AG04450 (cell line): Measurements from ENCODE around the gene ZDHHC3. TPM values are rescaled to one million over a fixed set of nuclear protein-coding genes. Genes with fewer than 3 reads are reported as not detected.
A peak's percentile ranks its signal among the peaks of the same experiment; 100 is the strongest.
"Not testable (repeated sequence)": the region's sequence is repeated elsewhere in the genome, so short reads cannot be mapped to it uniquely, and the experiment has no call there.

ENCODE experiments used
- CTCF ChIA-PET: fragments of 300-600, 350-600 bp; formaldehyde crosslinking; extraction: SDS; loops from one replicate; lab custom pipeline; 2022; ENCODE audit warnings: antibody characterized with exemption, inconsistent platforms; lab: Charles Lee
- POLR2A ChIA-PET: fragments of 350-600 bp; formaldehyde crosslinking; extraction: SDS; loops from one replicate; lab custom pipeline; 2021; ENCODE audit warnings: antibody characterized with exemption, inconsistent platforms; lab: Yijun Ruan, JAX
- DNase-seq: peaks from one replicate; pipeline ENCODE4 v3.0.0-alpha.2; 2011; ENCODE audit warnings: low read depth, low spot score
- H3K27ac ChIP-seq: one replicate; pipeline ENCODE4 v1.5.1; 2012; ENCODE audit warnings: low read depth, low read length, control low read depth
- H3K27me3 ChIP-seq: one replicate; pipeline ENCODE4 v1.6.0; 2012; ENCODE audit warnings: low read length; ENCODE audit not compliant: control insufficient read depth, insufficient read depth
- H3K4me3 ChIP-seq: 2 replicates; pipeline ENCODE4 v1.5.1; 2011; ENCODE audit warnings: mild to moderate bottlenecking, low read depth, low read length, control low read depth
- H3K9me3 ChIP-seq: 2 replicates; pipeline ENCODE4 v1.5.1; 2012; ENCODE audit warnings: low read length; ENCODE audit not compliant: control insufficient read depth, insufficient read depth
- polyA plus RNA-seq: library from polyadenylated mRNA; depleted of rRNA; stranded (reverse); fragments of >200 nt; gene quantifications from 2 replicates; pipeline ENCODE4 v1.2.3, GENCODE V29; 2011
- TF ChIP-seq, protein P1 (sequence below): IDR thresholded peaks from 2 replicates; pipeline ENCODE4 v1.5.1; 2011; ENCODE audit warnings: low read depth, low read length, control low read depth, inconsistent platforms

The ZDHHC3 gene
- polyA plus RNA-seq, 1 experiment: 92.7 TPM

DNA sequence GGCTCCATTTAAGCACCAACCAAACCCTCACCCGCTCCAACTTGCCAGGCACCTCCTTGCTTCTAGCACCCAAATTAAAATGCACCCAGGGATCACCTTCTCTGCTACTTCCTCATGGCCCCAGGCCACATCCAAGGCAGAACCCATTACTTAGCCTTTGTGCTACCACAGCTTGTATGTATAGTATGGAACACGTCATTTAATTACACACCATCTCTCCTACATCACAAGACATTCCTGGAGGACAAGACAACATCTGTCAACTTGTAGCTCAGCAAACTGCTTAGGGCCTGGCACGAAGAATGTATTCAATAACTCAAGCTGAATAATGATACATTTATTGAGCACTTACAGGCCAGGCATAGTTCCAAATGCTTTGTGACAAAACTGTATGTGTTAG is 23.3 kb downstream of the ZDHHC3 start:
- DNase-seq: no peak
- ChIA-PET POLR2A (no interaction called here), CTCF (interaction anchor here (0.6 kb wide), 1 partner anchor 18 kb away, joined by 3 read pairs; no protein-coding TSS in a partner anchor)
- Histone ChIP-seq H3K4me3 (no peak overlapping the region), H3K9me3 (no peaks in the 10 kb centered on the region), H3K27me3 (no peaks in the 10 kb centered on the region), H3K27ac (no peak overlapping the region)
- TF ChIP-seq, protein P1, sequence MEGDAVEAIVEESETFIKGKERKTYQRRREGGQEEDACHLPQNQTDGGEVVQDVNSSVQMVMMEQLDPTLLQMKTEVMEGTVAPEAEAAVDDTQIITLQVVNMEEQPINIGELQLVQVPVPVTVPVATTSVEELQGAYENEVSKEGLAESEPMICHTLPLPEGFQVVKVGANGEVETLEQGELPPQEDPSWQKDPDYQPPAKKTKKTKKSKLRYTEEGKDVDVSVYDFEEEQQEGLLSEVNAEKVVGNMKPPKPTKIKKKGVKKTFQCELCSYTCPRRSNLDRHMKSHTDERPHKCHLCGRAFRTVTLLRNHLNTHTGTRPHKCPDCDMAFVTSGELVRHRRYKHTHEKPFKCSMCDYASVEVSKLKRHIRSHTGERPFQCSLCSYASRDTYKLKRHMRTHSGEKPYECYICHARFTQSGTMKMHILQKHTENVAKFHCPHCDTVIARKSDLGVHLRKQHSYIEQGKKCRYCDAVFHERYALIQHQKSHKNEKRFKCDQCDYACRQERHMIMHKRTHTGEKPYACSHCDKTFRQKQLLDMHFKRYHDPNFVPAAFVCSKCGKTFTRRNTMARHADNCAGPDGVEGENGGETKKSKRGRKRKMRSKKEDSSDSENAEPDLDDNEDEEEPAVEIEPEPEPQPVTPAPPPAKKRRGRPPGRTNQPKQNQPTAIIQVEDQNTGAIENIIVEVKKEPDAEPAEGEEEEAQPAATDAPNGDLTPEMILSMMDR: no peak

DNA sequence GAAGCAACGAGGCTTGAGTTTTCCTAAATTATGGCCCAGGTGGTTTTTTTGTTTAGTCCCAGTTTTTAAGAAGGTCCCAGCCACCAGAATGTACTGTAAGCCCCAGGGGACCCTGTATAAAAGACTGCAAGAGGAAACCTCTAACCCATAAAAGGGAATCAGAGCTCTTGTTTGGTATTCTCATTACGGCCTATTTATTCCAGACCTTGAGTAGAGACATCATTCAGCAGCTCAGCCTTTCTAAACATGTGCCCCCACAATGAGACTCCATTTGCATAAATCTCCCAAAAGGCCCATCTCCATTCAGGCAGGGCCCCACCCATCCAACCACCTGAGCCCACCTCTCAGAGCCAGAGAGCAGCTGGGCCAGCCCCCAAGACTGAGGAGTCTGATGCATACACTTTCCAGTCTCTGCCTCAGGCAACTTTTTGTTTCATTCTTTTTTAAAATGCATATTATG is 25.7 kb downstream of the ZDHHC3 start:
- DNase-seq: no peak
- no peak overlapping the region for H3K27ac ChIP-seq
- H3K9me3 ChIP-seq: no peaks in the 10 kb centered on the region
- ChIA-PET POLR2A (no interaction called here), CTCF (interaction anchor here (2.1 kb wide), 1 partner anchor 36 kb away, joined by 4 read pairs; no protein-coding TSS in a partner anchor)
- no peak overlapping the region for H3K4me3 ChIP-seq
- TF ChIP-seq, protein P1: no peak
- H3K27me3 ChIP-seq: no peaks in the 10 kb centered on the region

DNA sequence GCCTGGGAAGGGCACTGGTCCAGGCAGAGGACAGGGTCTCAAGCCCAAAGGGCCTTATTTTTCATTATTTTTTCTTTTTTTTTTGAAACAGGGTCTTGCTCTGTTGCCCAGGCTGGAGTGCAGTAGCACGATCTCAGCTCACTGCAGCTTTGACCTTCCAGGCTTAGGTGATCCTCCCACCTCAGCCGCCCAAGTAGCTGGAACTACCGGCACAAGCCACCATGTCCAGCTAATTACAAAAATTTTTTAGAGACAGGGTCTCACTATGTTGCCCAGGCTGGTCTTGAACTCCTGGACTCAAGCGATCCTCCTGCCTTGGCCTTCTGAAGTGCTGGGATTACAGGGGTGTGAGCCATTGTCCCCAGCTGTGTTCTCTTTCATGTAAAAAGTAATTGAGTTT is 26.2 kb downstream of the ZDHHC3 start:
- DNase-seq, H3K4me3 ChIP-seq, H3K9me3 ChIP-seq, CTCF ChIA-PET, H3K27ac ChIP-seq, H3K27me3 ChIP-seq, POLR2A ChIA-PET: not testable (repeated sequence)

DNA sequence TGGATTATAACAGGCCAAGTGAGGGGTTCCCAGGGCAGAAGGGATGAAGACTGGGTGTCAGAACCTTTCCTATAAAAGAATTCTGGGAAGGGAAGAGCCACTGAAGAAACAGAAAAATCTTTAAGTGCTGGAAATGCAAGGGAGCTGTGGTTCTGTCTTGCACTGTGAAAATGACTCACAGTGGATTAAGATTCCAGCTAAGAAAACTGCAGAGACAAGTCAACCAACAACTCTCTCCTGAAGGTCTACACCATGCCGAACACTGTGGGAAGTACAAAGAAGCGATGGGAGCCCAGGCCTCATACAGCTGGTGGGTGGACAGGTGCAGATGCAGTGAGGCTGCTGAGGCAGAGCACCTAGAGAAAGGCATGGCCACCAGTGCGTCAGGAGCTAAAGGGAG is 27.7 kb downstream of the ZDHHC3 start:
- ChIA-PET CTCF (interaction anchor here (0.6 kb wide), 1 partner anchor 712 kb away, joined by 4 read pairs; no protein-coding TSS in a partner anchor), POLR2A (no interaction called here)
- TF ChIP-seq, protein P1: no peak
- Histone ChIP-seq H3K27me3 (no peaks in the 10 kb centered on the region), H3K4me3 (no peak overlapping the region), H3K9me3 (no peaks in the 10 kb centered on the region), H3K27ac (no peak overlapping the region)
- no peak for DNase-seq

DNA sequence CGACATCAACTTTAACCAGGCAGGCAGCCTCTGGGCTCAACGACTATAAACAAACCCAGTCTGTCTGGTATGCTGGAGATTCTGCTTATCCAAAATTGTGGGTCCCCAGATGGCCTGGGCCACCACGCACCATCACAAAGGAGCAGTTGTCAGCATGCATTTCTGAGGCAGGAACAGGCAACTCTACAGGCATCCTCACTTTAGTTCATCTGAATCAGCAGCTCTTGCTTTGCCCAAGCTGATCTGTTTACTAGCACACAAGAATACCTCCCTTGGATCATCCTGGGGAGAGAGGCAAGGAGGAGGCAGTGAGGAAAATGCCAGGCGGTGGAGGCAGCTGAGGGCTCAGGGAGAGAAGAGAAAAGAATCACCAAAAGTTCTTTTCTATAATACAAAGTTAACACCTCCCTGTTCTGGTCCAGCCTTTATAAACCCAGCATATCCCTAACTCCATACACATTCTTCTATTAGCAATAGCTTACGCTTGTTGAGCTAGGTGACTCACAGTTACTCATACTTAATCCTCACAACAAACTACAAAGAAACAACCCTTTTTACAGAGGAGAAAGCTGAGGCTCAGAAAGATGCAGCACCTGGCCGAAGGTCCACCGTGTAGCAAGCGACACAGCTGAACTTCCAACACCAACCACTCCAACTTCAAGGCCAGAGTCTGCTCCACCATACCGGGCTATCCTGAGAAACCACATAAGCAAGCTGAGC is 33.6 kb downstream of the ZDHHC3 start:
- no peak for DNase-seq
- ChIA-PET CTCF (interaction anchor here (0.6 to 1.5 kb wide), 2 partner anchors 19 to 28 kb away, joined by 3 to 8 read pairs; no protein-coding TSS in a partner anchor), POLR2A (no interaction called here)
- TF ChIP-seq, protein P1: no peak
- peak overlapping the region; percentile 31 for H3K27ac ChIP-seq
- H3K9me3 ChIP-seq: no peaks in the 10 kb centered on the region
- no peaks in the 10 kb centered on the region for H3K27me3 ChIP-seq
- no peak overlapping the region for H3K4me3 ChIP-seq
